LNCaP clone FGC (cell line): ENCODE measurements around the gene NDRG2.
A peak's percentile ranks its signal among the peaks of the same experiment; 100 is the strongest.

ENCODE experiments used
- DNase-seq: peaks from one replicate; pipeline ENCODE4 v3.0.0-alpha.2; 2011; ENCODE audit warnings: low read depth
- H3K4me3 ChIP-seq: 2 replicates; pipeline ENCODE4 v1.5.1; 2011; ENCODE audit warnings: mild to moderate bottlenecking, low read depth, low read length, control low read depth
- CTCF ChIP-seq: IDR thresholded peaks from 2 replicates; pipeline ENCODE4 v1.5.1; 2012; ENCODE audit warnings: mild to moderate bottlenecking; ENCODE audit not compliant: control insufficient read depth, insufficient read depth; ENCODE audit errors: extremely low read depth

The NDRG2 gene

GRCh38 chr14:20970983-20971704, 53.7 kb downstream of the NDRG2 start:
- peak; percentile 44 for DNase-seq
- TF ChIP-seq CTCF, result peak; percentile 97
- H3K4me3 ChIP-seq, result peak overlapping the region; percentile 54

- no peak for TF ChIP-seq CTCF
- no peak for DNase-seq
Measured at GRCh38 chr14:20970647-20970982, 54.2 kb downstream of the NDRG2 start.

GRCh38 chr14:20969336-20969735, 55.5 kb downstream of the NDRG2 start:
- H3K4me3 ChIP-seq, result no peak overlapping the region
- TF ChIP-seq CTCF, result no peak
- no peak for DNase-seq

More at GRCh38 chr14:20970647-20970982, 54.2 kb downstream of the NDRG2 start:
- no peak overlapping the region for H3K4me3 ChIP-seq
